ENCODE measurements around the gene PTPRG. TPM values are rescaled to one million over a fixed set of nuclear protein-coding genes. Genes with fewer than 3 reads are reported as not detected.

Gene PTPRG
- total RNA-seq, 2 experiments from 2014 or later, result 0.03 to 0.05 TPM

- Mint-ChIP-seq H3K36me3 (ENCODE audit: low read depth) (no peaks in the 10 kb centered on the region), H3K27me3 (peaks cover 7% of the 10 kb centered on the region), H3K27ac (no peak overlapping the region), H3K4me3 (no peak overlapping the region), H3K4me1 (ENCODE audit: low read depth) (no peaks in the 10 kb centered on the region), H3K9me3 (no peaks in the 10 kb centered on the region)
- ATAC-seq (ENCODE audit: poor library complexity) (no peak), DNase-seq (no peak)
- H3K4me1 ChIP-seq (ENCODE audit: insufficient read depth, low read length), result no peaks in the 10 kb centered on the region
- TF ChIP-seq CTCF (IDR thresholded peaks at IDR 0.05), result no peak
- ChIA-PET POLR2A (no interaction called here), CTCF (no interaction called here)
- H3K27ac ChIP-seq (ENCODE audit: low read depth in 1 of 2, low read length in 2 of 2), result no peak overlapping the region
- intact Hi-C loops (cut with DNase I, micrococcal nuclease), result no loop called here
- no peaks in the 10 kb centered on the region for H3K27me3 ChIP-seq (ENCODE audit: control insufficient read depth in 1 of 2, insufficient read depth in 2 of 2, low read length in 2 of 2)
- peaks cover 0 to 3% of the 10 kb centered on the region in 2 experiments for H3K9me3 ChIP-seq (ENCODE audit: control insufficient read depth in 1 of 2, insufficient read depth in 1 of 2, low read length in 2 of 2)
- no peak overlapping the region for H3K4me3 ChIP-seq (ENCODE audit: low read length)
- no peaks in the 10 kb centered on the region for H3K36me3 ChIP-seq (ENCODE audit: insufficient read depth, low read length)
Measured at GRCh38 chr3:61868499-61868898, 307.1 kb downstream of the PTPRG start.

- no peak for TF ChIP-seq CTCF (IDR thresholded peaks at IDR 0.05)
- intact Hi-C loops (cut with DNase I, micrococcal nuclease), result no loop called here
- Mint-ChIP-seq H3K4me3 (no peak overlapping the region), H3K4me1 (ENCODE audit: low read depth) (no peaks in the 10 kb centered on the region), H3K36me3 (ENCODE audit: low read depth) (no peaks in the 10 kb centered on the region), H3K27ac (no peak overlapping the region), H3K27me3 (peaks cover 7% of the 10 kb centered on the region), H3K9me3 (no peaks in the 10 kb centered on the region)
- ChIA-PET POLR2A (no interaction called here), CTCF (no interaction called here)
- Histone ChIP-seq H3K36me3 (ENCODE audit: insufficient read depth, low read length) (no peaks in the 10 kb centered on the region), H3K4me3 (ENCODE audit: low read length) (no peak overlapping the region), H3K4me1 (ENCODE audit: insufficient read depth, low read length) (no peaks in the 10 kb centered on the region), H3K9me3 (ENCODE audit: control insufficient read depth in 1 of 2, insufficient read depth in 1 of 2, low read length in 2 of 2) (peaks cover 0 to 3% of the 10 kb centered on the region in 2 experiments), H3K27ac (ENCODE audit: low read depth in 1 of 2, low read length in 2 of 2) (no peak overlapping the region), H3K27me3 (ENCODE audit: control insufficient read depth in 1 of 2, insufficient read depth in 2 of 2, low read length in 2 of 2) (no peaks in the 10 kb centered on the region)
- ATAC-seq (ENCODE audit: poor library complexity) (no peak), DNase-seq (no peak)
Measured at GRCh38 chr3:61869371-61869770, 308.0 kb downstream of the PTPRG start.

- Mint-ChIP-seq H3K27me3 (peaks cover 19% of the 10 kb centered on the region), H3K9me3 (no peaks in the 10 kb centered on the region), H3K36me3 (ENCODE audit: low read depth) (no peaks in the 10 kb centered on the region), H3K27ac (no peak overlapping the region), H3K4me3 (no peak overlapping the region), H3K4me1 (ENCODE audit: low read depth) (no peaks in the 10 kb centered on the region)
- Histone ChIP-seq H3K27ac (ENCODE audit: low read depth in 1 of 2, low read length in 2 of 2) (no peak overlapping the region), H3K27me3 (ENCODE audit: control insufficient read depth in 1 of 2, insufficient read depth in 2 of 2, low read length in 2 of 2) (no peaks in the 10 kb centered on the region), H3K9me3 (ENCODE audit: control insufficient read depth in 1 of 2, insufficient read depth in 1 of 2, low read length in 2 of 2) (peaks cover 0 to 3% of the 10 kb centered on the region in 2 experiments), H3K4me1 (ENCODE audit: insufficient read depth, low read length) (no peaks in the 10 kb centered on the region), H3K4me3 (ENCODE audit: low read length) (no peak overlapping the region), H3K36me3 (ENCODE audit: insufficient read depth, low read length) (no peaks in the 10 kb centered on the region)
- DNase-seq (no peak), ATAC-seq (ENCODE audit: poor library complexity) (no peak)
- POLR2A ChIA-PET, result no interaction called here
- no peak for TF ChIP-seq CTCF (IDR thresholded peaks at IDR 0.05)
- intact Hi-C loops (cut with DNase I, micrococcal nuclease), result no loop called here
- CTCF ChIA-PET, result no interaction called here
Measured at GRCh38 chr3:61871644-61872043, 310.3 kb downstream of the PTPRG start.

All from CD4-positive, alpha-beta T cell (primary cell).